HG02885 (cell line): ENCODE results near the gene TDRD9.
A peak's percentile ranks its signal among the peaks of the same experiment; 100 is the strongest.
"Not testable (repeated sequence)": the region's sequence is repeated elsewhere in the genome, so short reads cannot be mapped to it uniquely, and the experiment has no call there.

Source experiments
- ATAC-seq: cut with Tn5 transposase; IDR thresholded peaks from one replicate; pipeline ENCODE4 v1.9.1; 2021; ENCODE audit warnings: mild to moderate bottlenecking; ENCODE audit not compliant: unreplicated experiment, poor library complexity

TDRD9 gene

GRCh38 chr14:103916636-103917262 is 11.5 kb upstream of the TDRD9 start:
- no peak for ATAC-seq

GRCh38 chr14:103920981-103921854 is 7.0 kb upstream of the TDRD9 start:
- peak; percentile 96 for ATAC-seq

- ATAC-seq = not testable (repeated sequence)
Measured at GRCh38 chr14:103921855-103922200, 6.4 kb upstream of the TDRD9 start.

GRCh38 chr14:103923863-103924262 is 4.4 kb upstream of the TDRD9 start:
- ATAC-seq = no peak

GRCh38 chr14:103925316-103925715 is 2.9 kb upstream of the TDRD9 start:
- ATAC-seq = no peak

- ATAC-seq = no peak
Measured at GRCh38 chr14:103927566-103927965, 690 bp upstream of the TDRD9 start.

- ATAC-seq = no peak
Measured at GRCh38 chr14:103930051-103930604, 1.9 kb downstream of the TDRD9 start.

GRCh38 chr14:103931422-103931821 is 3.2 kb downstream of the TDRD9 start:
- ATAC-seq = no peak

- no peak for ATAC-seq
Measured at GRCh38 chr14:103932791-103933490, 4.7 kb downstream of the TDRD9 start.

GRCh38 chr14:103935102-103935501 is 6.8 kb downstream of the TDRD9 start:
- ATAC-seq = no peak

GRCh38 chr14:103941462-103941861 is 13.2 kb downstream of the TDRD9 start:
- ATAC-seq = no peak

GRCh38 chr14:103941973-103942736 is 13.9 kb downstream of the TDRD9 start, which contains the start of gene RD3L:
RD3L (minus strand) TSS chr14:103942529; CDS start chr14:103941695, 834 bp downstream.
- no peak for ATAC-seq

GRCh38 chr14:103943673-103944072 is 15.4 kb downstream of the TDRD9 start:
- no peak for ATAC-seq

GRCh38 chr14:103946975-103947374 is 18.7 kb downstream of the TDRD9 start:
- no peak for ATAC-seq

- no peak for ATAC-seq
Measured at GRCh38 chr14:103948442-103948841, 20.2 kb downstream of the TDRD9 start.

GRCh38 chr14:103949131-103949790 is 21.0 kb downstream of the TDRD9 start:
- no peak for ATAC-seq

GRCh38 chr14:103960457-103961055 is 32.3 kb downstream of the TDRD9 start:
- ATAC-seq = no peak

GRCh38 chr14:103961928-103962578 is 33.8 kb downstream of the TDRD9 start:
- ATAC-seq = no peak

- no peak for ATAC-seq
Measured at GRCh38 chr14:103966631-103967030, 38.4 kb downstream of the TDRD9 start.
